HepG2 (cell line): ENCODE data around the gene MOV10L1. TPM values are rescaled to one million over a fixed set of nuclear protein-coding genes. Genes with fewer than 3 reads are reported as not detected.
A peak's percentile ranks its signal among the peaks of the same experiment; 100 is the strongest.

Experiments used
- CAMTA2 ChIP-seq: sonication (generic); formaldehyde crosslinking; IDR thresholded peaks from 2 replicates; pipeline ENCODE4 v1.4.0; 2020; ENCODE audit warnings: mild to moderate bottlenecking, missing genetic modification reagents, borderline replicate concordance
- ESRRA ChIP-seq: sonication (generic); formaldehyde crosslinking; IDR thresholded peaks from 2 replicates; pipeline ENCODE4 v1.5.1; 2020; ENCODE audit warnings: mild to moderate bottlenecking, low read depth, missing genetic modification reagents
- KLF16 ChIP-seq, 2 experiments: sonication (generic) in 1 of 2; formaldehyde crosslinking in 1 of 2; IDR thresholded peaks; 2 replicates each; pipeline versions ENCODE4 v1.6.1 to v1.8.0; 2016 to 2023; ENCODE audit warnings: missing genetic modification reagents in 2 of 2, missing compliant biosample characterization in 1 of 2
- MYPOP ChIP-seq: sonication (generic); formaldehyde crosslinking; IDR thresholded peaks from 2 replicates; pipeline ENCODE4 v1.8.1; 2023; ENCODE audit warnings: mild to moderate bottlenecking, moderate library complexity, missing genetic modification reagents
- NCOA1 ChIP-seq: sonication (generic); formaldehyde crosslinking; IDR thresholded peaks from 2 replicates; pipeline ENCODE4 v1.9.0; 2021; ENCODE audit warnings: missing genetic modification reagents
- NFE2L1 ChIP-seq: sonication (generic); formaldehyde crosslinking; IDR thresholded peaks from 2 replicates; pipeline ENCODE4 v1.4.0; 2020; ENCODE audit warnings: missing genetic modification reagents, mild to moderate bottlenecking, borderline replicate concordance
- PTBP1 ChIP-seq: fragments of 200-400 bp; formaldehyde crosslinking; IDR thresholded peaks from 2 replicates; pipeline ENCODE4 v1.6.1; 2018; ENCODE audit warnings: low read length, low read depth; ENCODE audit not compliant: poor library complexity, severe bottlenecking
- SKIL ChIP-seq: sonication (generic); formaldehyde crosslinking; IDR thresholded peaks from 2 replicates; pipeline ENCODE4 v1.8.0; 2022; ENCODE audit warnings: missing genetic modification reagents, mild to moderate bottlenecking, moderate library complexity, borderline replicate concordance
- SMYD3 ChIP-seq: sonication (generic); formaldehyde crosslinking; IDR thresholded peaks from 2 replicates; pipeline ENCODE4 v1.8.1; 2023; ENCODE audit warnings: mild to moderate bottlenecking, missing genetic modification reagents
- STAG1 ChIP-seq: sonication (generic); formaldehyde crosslinking; IDR thresholded peaks from 2 replicates; pipeline ENCODE4 v1.4.0; 2020; ENCODE audit warnings: missing genetic modification reagents
- ZBED4 ChIP-seq: sonication (generic); formaldehyde crosslinking; IDR thresholded peaks from 2 replicates; pipeline ENCODE4 v1.4.0; 2020; ENCODE audit warnings: missing genetic modification reagents, borderline replicate concordance
- ZMYM4 ChIP-seq: sonication (generic); formaldehyde crosslinking; IDR thresholded peaks from 2 replicates; pipeline ENCODE4 v1.8.1; 2023; ENCODE audit warnings: mild to moderate bottlenecking, missing genetic modification reagents
- ZNF292 ChIP-seq: sonication (generic); formaldehyde crosslinking; IDR thresholded peaks from 2 replicates; pipeline ENCODE4 v1.8.1; 2022; ENCODE audit warnings: mild to moderate bottlenecking, low read depth, missing genetic modification reagents, borderline replicate concordance
- ZNF432 ChIP-seq: sonication (generic); formaldehyde crosslinking; IDR thresholded peaks from 2 replicates; pipeline ENCODE4 v1.5.0; 2020; ENCODE audit warnings: missing genetic modification reagents, mild to moderate bottlenecking, borderline replicate concordance
- ZNF484 ChIP-seq: sonication (generic); formaldehyde crosslinking; IDR thresholded peaks from 2 replicates; pipeline ENCODE4 v1.5.1; 2020; ENCODE audit warnings: mild to moderate bottlenecking, low read depth, missing genetic modification reagents, borderline replicate concordance
- ZNF543 ChIP-seq: sonication (generic); formaldehyde crosslinking; IDR thresholded peaks from 2 replicates; pipeline ENCODE4 v1.4.0; 2020; ENCODE audit warnings: mild to moderate bottlenecking, missing genetic modification reagents
- ZNF546 ChIP-seq: sonication (generic); formaldehyde crosslinking; conservative IDR thresholded peaks from 2 replicates; pipeline ENCODE4 v1.8.1; 2023; ENCODE audit warnings: mild to moderate bottlenecking, missing genetic modification reagents
- ZNF816 ChIP-seq: sonication (generic); formaldehyde crosslinking; IDR thresholded peaks from 2 replicates; pipeline ENCODE4 v1.8.0; 2022; ENCODE audit warnings: missing genetic modification reagents, mild to moderate bottlenecking, borderline replicate concordance
- polyA plus RNA-seq, 8 experiments: library from polyadenylated mRNA; depleted of rRNA in 3 of 8; stranded (reverse) in 7 of 8; unstranded in 1 of 8; fragments of >200 nt; fragmentation: Illumina TruSeq in 4 of 8; extraction: Trizol in 4 of 8; gene quantifications; 2 replicates each; pipeline versions ENCODE4 v1.2.1 to v1.2.3, GENCODE V29; 2011 to 2016; ENCODE audit warnings: low read depth in 4 of 8, missing spikeins in 1 of 8, mixed read lengths in 1 of 8; ENCODE audit not compliant: insufficient read depth in 1 of 8
- total RNA-seq, 5 experiments: library from RNA; depleted of rRNA; stranded (reverse); fragments of >200 nt; fragmentation: Illumina TruSeq; extraction: Trizol; gene quantifications; 2 replicates each; pipeline ENCODE4 v1.2.3, GENCODE V29; 2016; ENCODE audit warnings: low read depth in 1 of 5
- TF ChIP-seq, protein P1 (sequence below): sonication (generic); formaldehyde crosslinking; IDR thresholded peaks from 2 replicates; pipeline ENCODE4 v1.4.0; 2020; ENCODE audit warnings: missing genetic modification reagents
- TF ChIP-seq, protein P2 (sequence below): sonication (generic); formaldehyde crosslinking; IDR thresholded peaks from 2 replicates; pipeline ENCODE4 v1.8.0; 2022; ENCODE audit warnings: missing genetic modification reagents, mild to moderate bottlenecking, inconsistent platforms, borderline replicate concordance

Gene MOV10L1
- total and polyA plus RNA-seq, 2 of the 13 experiments (the other 11 are each of a cell fraction or from before 2014, with no cell fraction given), result 0.11 to 0.12 TPM

DNA sequence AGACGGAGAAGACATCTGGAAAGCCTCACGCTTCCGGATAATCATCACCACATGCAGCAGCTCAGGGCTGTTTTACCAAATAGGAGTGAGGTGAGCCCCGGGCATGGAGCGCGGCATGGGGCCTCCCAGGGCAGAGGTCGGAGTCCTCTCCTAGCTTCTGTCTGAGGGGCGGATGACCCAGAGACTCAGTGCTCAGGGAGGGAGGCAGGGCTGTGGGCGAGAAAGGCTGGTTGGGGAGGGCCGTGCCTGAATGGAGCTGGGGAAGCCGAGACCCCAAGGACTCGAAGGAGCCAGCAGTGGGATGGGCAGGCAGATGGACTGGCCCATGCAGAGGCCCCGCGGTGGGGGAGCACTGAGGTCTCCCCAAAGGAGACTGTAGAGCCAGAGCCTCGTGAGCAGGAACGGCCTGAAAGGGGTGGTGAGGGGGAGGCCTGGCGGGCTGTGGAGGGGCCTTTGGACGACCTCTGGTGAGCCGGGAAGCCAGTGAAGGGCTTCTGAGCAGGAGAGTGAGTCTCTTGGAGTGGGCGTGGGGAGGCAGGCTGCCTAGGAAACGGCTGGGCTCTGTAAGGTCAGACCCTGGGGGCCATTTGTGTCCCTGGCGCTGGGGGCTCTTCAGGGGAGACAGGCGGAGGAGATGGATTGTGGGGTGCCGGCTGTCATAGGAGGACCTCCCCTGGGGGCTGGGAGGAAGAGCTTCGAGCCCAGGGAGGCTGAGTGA is 56.1 kb downstream of the MOV10L1 start (continued):
- TF ChIP-seq MYPOP (0 out of 2 replicates have a peak, but pooled peaks have one; percentile 48), SMYD3 (no peak), CAMTA2 (CRISPR knock-in tag) (no peak), NCOA1 (no peak), ZNF484 (CRISPR knock-in tag) (no peak), PTBP1 (no peak), ZNF816 (no peak), ZNF546 (no peak), SKIL (CRISPR knock-in tag) (peak; percentile 52; the same call in 1 of the 2 replicates), ZBED4 (no peak), ZNF292 (CRISPR knock-in tag) (peak; percentile 8; the same call in 1 of the 2 replicates), NFE2L1 (no peak), ESRRA (CRISPR knock-in tag) (no peak), KLF16 (CRISPR knock-in tag; IDR thresholded peaks at IDR 0.05) (peak in 1 of 2 experiments; percentile 34; a peak in 1 of 4 replicates), ZMYM4 (CRISPR knock-in tag) (no peak), ZNF543 (no peak), ZNF432 (CRISPR knock-in tag) (no peak), STAG1 (CRISPR knock-in tag) (no peak)
- TF ChIP-seq, protein P1, sequence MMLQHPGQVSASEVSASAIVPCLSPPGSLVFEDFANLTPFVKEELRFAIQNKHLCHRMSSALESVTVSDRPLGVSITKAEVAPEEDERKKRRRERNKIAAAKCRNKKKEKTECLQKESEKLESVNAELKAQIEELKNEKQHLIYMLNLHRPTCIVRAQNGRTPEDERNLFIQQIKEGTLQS, result no peak
- TF ChIP-seq, protein P2, sequence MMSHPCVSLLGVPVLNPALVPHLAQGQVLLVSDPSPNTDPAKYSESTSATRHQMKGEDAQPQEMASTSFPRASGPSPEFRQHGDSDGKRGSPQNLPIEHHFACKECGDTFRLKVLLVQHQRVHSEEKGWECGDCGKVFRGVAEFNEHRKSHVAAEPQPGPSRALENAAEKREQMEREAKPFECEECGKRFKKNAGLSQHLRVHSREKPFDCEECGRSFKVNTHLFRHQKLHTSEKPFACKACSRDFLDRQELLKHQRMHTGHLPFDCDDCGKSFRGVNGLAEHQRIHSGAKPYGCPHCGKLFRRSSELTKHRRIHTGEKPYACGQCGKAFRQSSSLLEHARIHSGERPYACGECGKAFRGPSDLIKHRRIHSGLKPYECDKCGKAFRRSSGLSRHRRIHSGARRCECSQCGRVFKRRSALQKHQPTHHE, result no peak
